H9 (cell line): ENCODE results near the gene TFAP2D. TPM values are rescaled to one million over a fixed set of nuclear protein-coding genes. Genes with fewer than 3 reads are reported as not detected.

Experiments used
- DNase-seq: peaks from one replicate; pipeline ENCODE4 v3.0.0-alpha.2; 2017
- H2AFZ ChIP-seq: one replicate; pipeline ENCODE4 v1.6.1; 2013; ENCODE audit warnings: mild to moderate bottlenecking, low read length, control low read depth, moderate library complexity
- H2AK5ac ChIP-seq: 2 replicates; pipeline ENCODE4 v1.6.1; 2013; ENCODE audit warnings: low read length, control low read depth, mixed read lengths; ENCODE audit not compliant: insufficient read length
- H2BK120ac ChIP-seq: one replicate; pipeline ENCODE4 v1.6.1; 2013; ENCODE audit warnings: low read depth, mild to moderate bottlenecking, low read length, control low read depth, inconsistent platforms; ENCODE audit not compliant: poor library complexity, severe bottlenecking
- H2BK12ac ChIP-seq: 2 replicates; pipeline ENCODE4 v1.6.1; 2013; ENCODE audit warnings: low read length, control low read depth, mixed read lengths, low read depth; ENCODE audit not compliant: insufficient read length
- H2BK15ac ChIP-seq: 2 replicates; pipeline ENCODE4 v1.6.1; 2013; ENCODE audit warnings: low read depth, low read length, control low read depth
- H2BK20ac ChIP-seq: one replicate; pipeline ENCODE4 v1.6.1; 2013; ENCODE audit warnings: low read depth, mild to moderate bottlenecking, low read length, control low read depth, inconsistent platforms; ENCODE audit not compliant: poor library complexity, severe bottlenecking
- H2BK5ac ChIP-seq: 2 replicates; pipeline ENCODE4 v1.6.1; 2013; ENCODE audit warnings: low read length, control low read depth, mixed read lengths; ENCODE audit not compliant: insufficient read length
- H3K14ac ChIP-seq: 2 replicates; pipeline ENCODE4 v1.6.1; 2013; ENCODE audit warnings: low read length, control low read depth; ENCODE audit not compliant: insufficient read depth
- H3K18ac ChIP-seq: 2 replicates; pipeline ENCODE4 v1.6.1; 2013; ENCODE audit warnings: low read depth, mild to moderate bottlenecking, mixed read lengths, low read length, control low read depth; ENCODE audit not compliant: insufficient read length
- H3K23ac ChIP-seq: 2 replicates; pipeline ENCODE4 v1.6.1; 2013; ENCODE audit warnings: low read length, control low read depth, mixed read lengths, low read depth; ENCODE audit not compliant: insufficient read length
- H3K23me2 ChIP-seq: 2 replicates; pipeline ENCODE4 v1.6.1; 2013; ENCODE audit warnings: low read depth, mild to moderate bottlenecking, mixed read lengths, low read length, control low read depth; ENCODE audit not compliant: insufficient read length, poor library complexity, severe bottlenecking
- H3K27ac ChIP-seq: 2 replicates; pipeline ENCODE4 v1.5.1; 2013; ENCODE audit warnings: low read length, control low read depth, mixed read lengths, low read depth; ENCODE audit not compliant: insufficient read length
- H3K27me3 ChIP-seq: 2 replicates; pipeline ENCODE4 v1.6.1; 2013; ENCODE audit warnings: low read length, control low read depth, inconsistent platforms; ENCODE audit not compliant: insufficient read depth
- H3K4ac ChIP-seq: 2 replicates; pipeline ENCODE4 v1.6.1; 2013; ENCODE audit warnings: low read depth, mild to moderate bottlenecking, control low read depth, inconsistent platforms, low read length, moderate library complexity
- H3K4me1 ChIP-seq: 2 replicates; pipeline ENCODE4 v1.6.1; 2013; ENCODE audit warnings: low read length, control low read depth, inconsistent platforms; ENCODE audit not compliant: insufficient read depth
- H3K4me2 ChIP-seq: 2 replicates; pipeline ENCODE4 v1.6.1; 2013; ENCODE audit warnings: low read length, control low read depth, mixed read lengths; ENCODE audit not compliant: insufficient read length, insufficient read depth
- H3K56ac ChIP-seq: 2 replicates; pipeline ENCODE4 v1.6.1; 2013; ENCODE audit warnings: low read depth, mild to moderate bottlenecking, mixed read lengths, low read length, control low read depth; ENCODE audit not compliant: insufficient read length
- H3K79me1 ChIP-seq: 2 replicates; pipeline ENCODE4 v1.6.1; 2013; ENCODE audit warnings: low read depth, mild to moderate bottlenecking, moderate library complexity, low read length, control low read depth, inconsistent platforms; ENCODE audit not compliant: insufficient read depth, poor library complexity, severe bottlenecking
- H3K79me2 ChIP-seq: 2 replicates; pipeline ENCODE4 v1.6.1; 2013; ENCODE audit warnings: low read length, control low read depth, inconsistent platforms; ENCODE audit not compliant: insufficient read depth
- H3K9ac ChIP-seq: 2 replicates; pipeline ENCODE4 v1.6.1; 2013; ENCODE audit warnings: low read length, control low read depth, mixed read lengths; ENCODE audit not compliant: insufficient read length; ENCODE audit errors: extremely low read depth
- H3K9me3 ChIP-seq: one replicate; pipeline ENCODE4 v1.6.1; 2013; ENCODE audit warnings: low read depth, low read length, inconsistent platforms; ENCODE audit not compliant: control insufficient read depth
- H3T11ph ChIP-seq: one replicate; pipeline ENCODE4 v1.6.1; 2013; ENCODE audit warnings: mild to moderate bottlenecking, low read length, control low read depth, inconsistent platforms
- H4K20me1 ChIP-seq: one replicate; pipeline ENCODE4 v1.6.1; 2013; ENCODE audit not compliant: control insufficient read depth, insufficient read length, insufficient read depth
- H4K5ac ChIP-seq: 2 replicates; pipeline ENCODE4 v1.6.1; 2013; ENCODE audit warnings: low read depth, mild to moderate bottlenecking, mixed read lengths, low read length, control low read depth; ENCODE audit not compliant: insufficient read length
- H4K8ac ChIP-seq: replicated peaks from 2 replicates; pipeline ENCODE4 v1.6.1; 2013; ENCODE audit warnings: low read length, control low read depth, mixed read lengths, low read depth; ENCODE audit not compliant: insufficient read length
- H4K91ac ChIP-seq: 2 replicates; pipeline ENCODE4 v1.6.1; 2013; ENCODE audit warnings: low read depth, mild to moderate bottlenecking, moderate library complexity, mixed read lengths, low read length, control low read depth; ENCODE audit not compliant: insufficient read length
- H3K27ac Mint-ChIP-seq, 3 experiments: 2 replicates in 2 of 3; 3 replicates in 1 of 3; pipeline ENCODE4 v1.8.0; 2020 to 2021; ENCODE audit warnings: mixed read lengths in 3 of 3, mild to moderate bottlenecking in 1 of 3, moderate library complexity in 1 of 3
- H3K27me3 Mint-ChIP-seq: 2 replicates; pipeline ENCODE4 v1.8.0; 2021; ENCODE audit warnings: low read depth, mild to moderate bottlenecking, moderate library complexity, mixed read lengths
- H3K36me3 Mint-ChIP-seq, 3 experiments: 2 replicates in 2 of 3; 3 replicates in 1 of 3; pipeline ENCODE4 v1.8.0; 2020 to 2021; ENCODE audit warnings: low read depth in 3 of 3, mixed read lengths in 3 of 3; ENCODE audit not compliant: insufficient read depth in 1 of 3
- H3K4me1 Mint-ChIP-seq, 2 experiments: 2 replicates each; pipeline ENCODE4 v1.8.0; 2020; ENCODE audit warnings: mixed read lengths in 2 of 2
- H3K4me3 Mint-ChIP-seq, 2 experiments: 2 replicates in 1 of 2; 3 replicates in 1 of 2; pipeline ENCODE4 v1.8.0; 2020 to 2021; ENCODE audit warnings: mild to moderate bottlenecking in 2 of 2, mixed read lengths in 2 of 2, moderate library complexity in 1 of 2
- H3K9me3 Mint-ChIP-seq, 2 experiments: 2 replicates in 1 of 2; 3 replicates in 1 of 2; pipeline ENCODE4 v1.8.0; 2020; ENCODE audit warnings: mild to moderate bottlenecking in 2 of 2, mixed read lengths in 2 of 2, moderate library complexity in 1 of 2
- CTCF ChIP-seq: fragments of 200-600 bp; sonication (generic); conservative IDR thresholded peaks from 3 replicates; pipeline ENCODE4 v1.8.0; 2021; ENCODE audit warnings: antibody characterized with exemption, mild to moderate bottlenecking
- WGBS: extraction: QIAGEN DNeasy Blood & Tissue Kit; methylation state at CpG from one replicate; pipeline ENCODE4 v1.1.7; 2013; ENCODE audit warnings: missing lambda C conversion rate, low lambda C conversion rate, mixed read lengths; ENCODE audit not compliant: insufficient read length; ENCODE audit errors: extremely low coverage; 5-methylcytosine and 5-hydroxymethylcytosine counted together
- total RNA-seq: library from RNA; stranded (reverse); gene quantifications from 2 replicates; pipeline ENCODE4 v1.2.1, GENCODE V29; 2021

Gene TFAP2D
- total RNA-seq, 1 experiment from 2014 or later = not detected

- no peaks in the 10 kb centered on the region; the same call in 1 of the 2 replicates for H3K4me1 ChIP-seq
- H4K91ac ChIP-seq = no peak overlapping the region
- no peak for DNase-seq
- H2BK12ac ChIP-seq = no peak overlapping the region
- H3K23ac ChIP-seq = no peak overlapping the region
- H3K27me3 ChIP-seq = no peaks in the 10 kb centered on the region
- no peak overlapping the region for H4K5ac ChIP-seq
- H2BK20ac ChIP-seq = no peak overlapping the region
- no peak overlapping the region for H3K14ac ChIP-seq
- no peak overlapping the region for H2AFZ ChIP-seq
- no peak overlapping the region for H3K56ac ChIP-seq
- no peak overlapping the region for H3K4ac ChIP-seq
- no CpG with 5 or more reads among the region's 4 CpGs for WGBS
- H4K20me1 ChIP-seq = no peaks in the 10 kb centered on the region
- H3K79me2 ChIP-seq = no peaks in the 10 kb centered on the region
- H3T11ph ChIP-seq = no peak overlapping the region
- no peak overlapping the region for H3K27ac ChIP-seq
- H3K79me1 ChIP-seq = no peaks in the 10 kb centered on the region
- TF ChIP-seq CTCF = no peak
- no peak overlapping the region for H2AK5ac ChIP-seq
- Mint-ChIP-seq H3K4me1 (peaks cover 4 to 5% of the 10 kb centered on the region in 2 experiments; a peak in 3 of 4 replicates), H3K27ac (no peak overlapping the region; a peak in 1 of 7 replicates), H3K9me3 (no peaks in the 10 kb centered on the region), H3K36me3 (no peaks in the 10 kb centered on the region), H3K27me3 (peaks cover 30% of the 10 kb centered on the region), H3K4me3 (no peak overlapping the region)
- H3K23me2 ChIP-seq = no peaks in the 10 kb centered on the region
- H3K18ac ChIP-seq = no peak overlapping the region
- no peak overlapping the region for H2BK5ac ChIP-seq
- H3K9ac ChIP-seq = no peak overlapping the region
- no peaks in the 10 kb centered on the region for H3K9me3 ChIP-seq
- no peak overlapping the region for H2BK15ac ChIP-seq
- no peak overlapping the region for H3K4me2 ChIP-seq
- no peak overlapping the region for H4K8ac ChIP-seq
- H2BK120ac ChIP-seq = no peak overlapping the region
Observed at GRCh38 chr6:50691814-50692495, 21.4 kb upstream of the TFAP2D start.
